Measurements from ENCODE around the gene AOX1.
"Not testable (repeated sequence)": the region's sequence is repeated elsewhere in the genome, so short reads cannot be mapped to it uniquely, and the experiment has no call there.

The AOX1 gene

GRCh38 chr2:200627110-200627770, 41.4 kb downstream of the AOX1 start:
- DNase-seq (ENCODE audit: low spot score), result no peak

GRCh38 chr2:200628461-200628860, 42.6 kb downstream of the AOX1 start:
- DNase-seq (ENCODE audit: low spot score), result not testable (repeated sequence)

GRCh38 chr2:200631287-200631686, 45.5 kb downstream of the AOX1 start:
- DNase-seq (ENCODE audit: low spot score), result no peak

GRCh38 chr2:200634231-200634964, 48.6 kb downstream of the AOX1 start:
- no peak for DNase-seq (ENCODE audit: low spot score)

- no peak for DNase-seq (ENCODE audit: low spot score)
These were observed 49.4 kb downstream of the AOX1 start for GRCh38 chr2:200635251-200635650.

- DNase-seq (ENCODE audit: low spot score), result no peak
These were observed 52.1 kb downstream of the AOX1 start for GRCh38 chr2:200637901-200638300.

GRCh38 chr2:200640176-200640575, 54.4 kb downstream of the AOX1 start:
- no peak for DNase-seq (ENCODE audit: low spot score)

GRCh38 chr2:200640901-200641300, 55.1 kb downstream of the AOX1 start:
- DNase-seq (ENCODE audit: low spot score), result no peak

GRCh38 chr2:200648518-200649281, 62.9 kb downstream of the AOX1 start:
- DNase-seq (ENCODE audit: low spot score), result not testable (repeated sequence)

- no peak for DNase-seq (ENCODE audit: low spot score)
These were observed 63.9 kb downstream of the AOX1 start for GRCh38 chr2:200649724-200650123.

GRCh38 chr2:200650195-200650594, 64.4 kb downstream of the AOX1 start:
- DNase-seq (ENCODE audit: low spot score), result no peak

GRCh38 chr2:200652158-200652557, 66.3 kb downstream of the AOX1 start:
- no peak for DNase-seq (ENCODE audit: low spot score)

GRCh38 chr2:200653021-200653420, 67.2 kb downstream of the AOX1 start:
- no peak for DNase-seq (ENCODE audit: low spot score)

- no peak for DNase-seq (ENCODE audit: low spot score)
These were observed 69.0 kb downstream of the AOX1 start for GRCh38 chr2:200654823-200655222.

- no peak for DNase-seq (ENCODE audit: low spot score)
These were observed 70.2 kb downstream of the AOX1 start for GRCh38 chr2:200655918-200656580.

- DNase-seq (ENCODE audit: low spot score), result no peak
These were observed 72.6 kb downstream of the AOX1 start for GRCh38 chr2:200658278-200658864.

- DNase-seq (ENCODE audit: low spot score), result no peak
These were observed 73.6 kb downstream of the AOX1 start for GRCh38 chr2:200659410-200659809.

- no peak for DNase-seq (ENCODE audit: low spot score)
These were observed 75.7 kb downstream of the AOX1 start for GRCh38 chr2:200661477-200661876.

GRCh38 chr2:200662727-200663126, 76.9 kb downstream of the AOX1 start:
- DNase-seq (ENCODE audit: low spot score), result no peak

GRCh38 chr2:200664770-200665494, 79.1 kb downstream of the AOX1 start:
- no peak for DNase-seq (ENCODE audit: low spot score)

All from CD4-positive, alpha-beta T cell treated with Interleukin-15 for 4 hours (primary cell).